Measurements from ENCODE around the gene KCNA1.
"Not testable (repeated sequence)": the region's sequence is repeated elsewhere in the genome, so short reads cannot be mapped to it uniquely, and the experiment has no call there.

The KCNA1 gene

GRCh38 chr12:4909734-4910501 is at the start of gene KCNA1:
KCNA1 (plus strand) TSS chr12:4909905; CDS start chr12:4911379, 1,474 bp downstream.
- DNase-seq (ENCODE audit: low read depth in 2 of 2): no peak

- DNase-seq (ENCODE audit: low read depth in 2 of 2): no peak
Observed at GRCh38 chr12:4860741-4861140, 49.0 kb upstream of the KCNA1 start.

GRCh38 chr12:4862809-4863208 is 46.9 kb upstream of the KCNA1 start:
- no peak for DNase-seq (ENCODE audit: low read depth in 2 of 2)

GRCh38 chr12:4864575-4864974 is 45.1 kb upstream of the KCNA1 start:
- DNase-seq (ENCODE audit: low read depth in 2 of 2): no peak

GRCh38 chr12:4865246-4865645 is 44.5 kb upstream of the KCNA1 start:
- DNase-seq (ENCODE audit: low read depth in 2 of 2): no peak

GRCh38 chr12:4866299-4866698 is 43.4 kb upstream of the KCNA1 start:
- DNase-seq (ENCODE audit: low read depth in 2 of 2): no peak

GRCh38 chr12:4867384-4867783 is 42.3 kb upstream of the KCNA1 start:
- no peak for DNase-seq (ENCODE audit: low read depth in 2 of 2)

GRCh38 chr12:4870423-4870822 is 39.3 kb upstream of the KCNA1 start:
- DNase-seq (ENCODE audit: low read depth in 2 of 2): no peak

GRCh38 chr12:4871514-4871913 is 38.2 kb upstream of the KCNA1 start:
- DNase-seq (ENCODE audit: low read depth in 2 of 2): no peak

- no peak for DNase-seq (ENCODE audit: low read depth in 2 of 2)
Observed at GRCh38 chr12:4873947-4874346, 35.8 kb upstream of the KCNA1 start.

GRCh38 chr12:4874671-4875070 is 35.0 kb upstream of the KCNA1 start:
- no peak for DNase-seq (ENCODE audit: low read depth in 2 of 2)

- DNase-seq (ENCODE audit: low read depth in 2 of 2): not testable (repeated sequence)
Observed at GRCh38 chr12:4879481-4879880, 30.2 kb upstream of the KCNA1 start.

GRCh38 chr12:4881266-4882064 is 28.2 kb upstream of the KCNA1 start:
- no peak for DNase-seq (ENCODE audit: low read depth in 2 of 2)

- no peak for DNase-seq (ENCODE audit: low read depth in 2 of 2)
Observed at GRCh38 chr12:4891866-4892265, 17.8 kb upstream of the KCNA1 start.

- no peak for DNase-seq (ENCODE audit: low read depth in 2 of 2)
Observed at GRCh38 chr12:4892418-4892817, 17.3 kb upstream of the KCNA1 start.

GRCh38 chr12:4894019-4894418 is 15.7 kb upstream of the KCNA1 start:
- no peak for DNase-seq (ENCODE audit: low read depth in 2 of 2)

GRCh38 chr12:4899364-4899763 is 10.3 kb upstream of the KCNA1 start:
- DNase-seq (ENCODE audit: low read depth in 2 of 2): no peak

GRCh38 chr12:4900327-4900726 is 9.4 kb upstream of the KCNA1 start:
- no peak for DNase-seq (ENCODE audit: low read depth in 2 of 2)

GRCh38 chr12:4905316-4905715 is 4.4 kb upstream of the KCNA1 start:
- no peak for DNase-seq (ENCODE audit: low read depth in 2 of 2)

GRCh38 chr12:4908684-4909409 is 858 bp upstream of the KCNA1 start:
- DNase-seq (ENCODE audit: low read depth in 2 of 2): no peak

GRCh38 chr12:4909410-4909733 is 333 bp upstream of the KCNA1 start:
- DNase-seq (ENCODE audit: low read depth in 2 of 2): no peak

GRCh38 chr12:4910502-4911315 is 1.0 kb downstream of the KCNA1 start:
- DNase-seq (ENCODE audit: low read depth in 2 of 2): no peak
